ENCODE results near the gene PARP3. TPM values are rescaled to one million over a fixed set of nuclear protein-coding genes. Genes with fewer than 3 reads are reported as not detected.

PARP3 gene
- total and polyA plus RNA-seq, 9 of the 15 experiments (the other 6 are each of a cell fraction or from before 2014, with no cell fraction given), result 0.46 to 6.6 (median 4.5) TPM

GRCh38 chr3:51982838-51983577 is 40.8 kb downstream of the PARP3 start, which contains the start of gene ACY1 (continued):
- TF ChIP-seq PRDM10 (IDR thresholded peaks at IDR 0.05; ENCODE audit: partially characterized antibody) (no peak), ZFX (CRISPR knock-in tag; IDR thresholded peaks at IDR 0.05) (peak; percentile 87), BCL6 (CRISPR knock-in tag; IDR thresholded peaks at IDR 0.05) (no peak), BRD4 (IDR thresholded peaks at IDR 0.05) (no peak), SMARCA5 (IDR thresholded peaks at IDR 0.05) (no peak), CCNT2 (IDR thresholded peaks at IDR 0.05; ENCODE audit: borderline replicate concordance, extremely low read depth, insufficient read length, low read depth, low read length) (peak; percentile 77), ZNF75A (CRISPR knock-in tag; IDR thresholded peaks at IDR 0.05) (no peak), ZNF79 (CRISPR knock-in tag; IDR thresholded peaks at IDR 0.05; ENCODE audit: low read depth) (no peak), PCBP1 (IDR thresholded peaks at IDR 0.05; ENCODE audit: low read depth, low read length, poor library complexity, severe bottlenecking) (no peak), TCF3 (CRISPR knock-in tag; IDR thresholded peaks at IDR 0.05) (peak; percentile 45; the same call in 1 of the 2 replicates), PPARD (CRISPR knock-in tag; IDR thresholded peaks at IDR 0.05) (no peak), ZC3H8 (IDR thresholded peaks at IDR 0.05) (no peak)
- TF ChIP-seq, protein P1, sequence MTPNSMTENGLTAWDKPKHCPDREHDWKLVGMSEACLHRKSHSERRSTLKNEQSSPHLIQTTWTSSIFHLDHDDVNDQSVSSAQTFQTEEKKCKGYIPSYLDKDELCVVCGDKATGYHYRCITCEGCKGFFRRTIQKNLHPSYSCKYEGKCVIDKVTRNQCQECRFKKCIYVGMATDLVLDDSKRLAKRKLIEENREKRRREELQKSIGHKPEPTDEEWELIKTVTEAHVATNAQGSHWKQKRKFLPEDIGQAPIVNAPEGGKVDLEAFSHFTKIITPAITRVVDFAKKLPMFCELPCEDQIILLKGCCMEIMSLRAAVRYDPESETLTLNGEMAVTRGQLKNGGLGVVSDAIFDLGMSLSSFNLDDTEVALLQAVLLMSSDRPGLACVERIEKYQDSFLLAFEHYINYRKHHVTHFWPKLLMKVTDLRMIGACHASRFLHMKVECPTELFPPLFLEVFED (CRISPR knock-in tag; conservative IDR thresholded peaks at IDR 0.05), result no peak
- TF ChIP-seq, protein P2, sequence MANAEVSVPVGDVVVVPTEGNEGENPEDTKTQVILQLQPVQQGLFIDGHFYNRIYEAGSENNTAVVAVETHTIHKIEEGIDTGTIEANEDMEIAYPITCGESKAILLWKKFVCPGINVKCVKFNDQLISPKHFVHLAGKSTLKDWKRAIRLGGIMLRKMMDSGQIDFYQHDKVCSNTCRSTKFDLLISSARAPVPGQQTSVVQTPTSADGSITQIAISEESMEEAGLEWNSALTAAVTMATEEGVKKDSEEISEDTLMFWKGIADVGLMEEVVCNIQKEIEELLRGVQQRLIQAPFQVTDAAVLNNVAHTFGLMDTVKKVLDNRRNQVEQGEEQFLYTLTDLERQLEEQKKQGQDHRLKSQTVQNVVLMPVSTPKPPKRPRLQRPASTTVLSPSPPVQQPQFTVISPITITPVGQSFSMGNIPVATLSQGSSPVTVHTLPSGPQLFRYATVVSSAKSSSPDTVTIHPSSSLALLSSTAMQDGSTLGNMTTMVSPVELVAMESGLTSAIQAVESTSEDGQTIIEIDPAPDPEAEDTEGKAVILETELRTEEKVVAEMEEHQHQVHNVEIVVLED (CRISPR knock-in tag; IDR thresholded peaks at IDR 0.05), result peak; percentile 39; the same call in 1 of the 2 replicates
- TF ChIP-seq, protein P3, sequence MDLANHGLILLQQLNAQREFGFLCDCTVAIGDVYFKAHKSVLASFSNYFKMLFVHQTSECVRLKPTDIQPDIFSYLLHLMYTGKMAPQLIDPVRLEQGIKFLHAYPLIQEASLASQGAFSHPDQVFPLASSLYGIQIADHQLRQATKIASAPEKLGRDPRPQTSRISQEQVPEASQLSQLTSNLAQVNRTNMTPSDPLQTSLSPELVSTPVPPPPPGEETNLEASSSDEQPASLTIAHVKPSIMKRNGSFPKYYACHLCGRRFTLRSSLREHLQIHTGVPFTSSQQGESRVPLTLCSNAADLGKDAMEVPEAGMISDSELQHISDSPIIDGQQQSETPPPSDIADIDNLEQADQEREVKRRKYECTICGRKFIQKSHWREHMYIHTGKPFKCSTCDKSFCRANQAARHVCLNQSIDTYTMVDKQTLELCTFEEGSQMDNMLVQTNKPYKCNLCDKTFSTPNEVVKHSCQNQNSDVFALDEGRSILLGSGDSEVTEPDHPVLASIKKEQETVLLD (IDR thresholded peaks at IDR 0.05), result no peak
- TF ChIP-seq, protein P4, sequence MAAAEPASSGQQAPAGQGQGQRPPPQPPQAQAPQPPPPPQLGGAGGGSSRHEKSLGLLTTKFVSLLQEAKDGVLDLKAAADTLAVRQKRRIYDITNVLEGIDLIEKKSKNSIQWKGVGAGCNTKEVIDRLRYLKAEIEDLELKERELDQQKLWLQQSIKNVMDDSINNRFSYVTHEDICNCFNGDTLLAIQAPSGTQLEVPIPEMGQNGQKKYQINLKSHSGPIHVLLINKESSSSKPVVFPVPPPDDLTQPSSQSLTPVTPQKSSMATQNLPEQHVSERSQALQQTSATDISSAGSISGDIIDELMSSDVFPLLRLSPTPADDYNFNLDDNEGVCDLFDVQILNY (CRISPR knock-in tag; IDR thresholded peaks at IDR 0.05), result no peak
- TF ChIP-seq, protein P5, sequence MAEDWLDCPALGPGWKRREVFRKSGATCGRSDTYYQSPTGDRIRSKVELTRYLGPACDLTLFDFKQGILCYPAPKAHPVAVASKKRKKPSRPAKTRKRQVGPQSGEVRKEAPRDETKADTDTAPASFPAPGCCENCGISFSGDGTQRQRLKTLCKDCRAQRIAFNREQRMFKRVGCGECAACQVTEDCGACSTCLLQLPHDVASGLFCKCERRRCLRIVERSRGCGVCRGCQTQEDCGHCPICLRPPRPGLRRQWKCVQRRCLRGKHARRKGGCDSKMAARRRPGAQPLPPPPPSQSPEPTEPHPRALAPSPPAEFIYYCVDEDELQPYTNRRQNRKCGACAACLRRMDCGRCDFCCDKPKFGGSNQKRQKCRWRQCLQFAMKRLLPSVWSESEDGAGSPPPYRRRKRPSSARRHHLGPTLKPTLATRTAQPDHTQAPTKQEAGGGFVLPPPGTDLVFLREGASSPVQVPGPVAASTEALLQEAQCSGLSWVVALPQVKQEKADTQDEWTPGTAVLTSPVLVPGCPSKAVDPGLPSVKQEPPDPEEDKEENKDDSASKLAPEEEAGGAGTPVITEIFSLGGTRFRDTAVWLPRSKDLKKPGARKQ (CRISPR knock-in tag; IDR thresholded peaks at IDR 0.05), result no peak
